LNCaP clone FGC (cell line): Measurements from ENCODE around the gene SPACDR.
"Not testable (repeated sequence)": the region's sequence is repeated elsewhere in the genome, so short reads cannot be mapped to it uniquely, and the experiment has no call there.

Experiments used
- DNase-seq: peaks from one replicate; pipeline ENCODE4 v3.0.0-alpha.2; 2011; ENCODE audit warnings: low read depth
- H3K4me3 ChIP-seq: 2 replicates; pipeline ENCODE4 v1.5.1; 2011; ENCODE audit warnings: mild to moderate bottlenecking, low read depth, low read length, control low read depth
- TF ChIP-seq, protein P1 (sequence below): IDR thresholded peaks from 2 replicates; pipeline ENCODE4 v1.5.1; 2012; ENCODE audit warnings: mild to moderate bottlenecking; ENCODE audit not compliant: control insufficient read depth, insufficient read depth; ENCODE audit errors: extremely low read depth

Gene SPACDR

DNA sequence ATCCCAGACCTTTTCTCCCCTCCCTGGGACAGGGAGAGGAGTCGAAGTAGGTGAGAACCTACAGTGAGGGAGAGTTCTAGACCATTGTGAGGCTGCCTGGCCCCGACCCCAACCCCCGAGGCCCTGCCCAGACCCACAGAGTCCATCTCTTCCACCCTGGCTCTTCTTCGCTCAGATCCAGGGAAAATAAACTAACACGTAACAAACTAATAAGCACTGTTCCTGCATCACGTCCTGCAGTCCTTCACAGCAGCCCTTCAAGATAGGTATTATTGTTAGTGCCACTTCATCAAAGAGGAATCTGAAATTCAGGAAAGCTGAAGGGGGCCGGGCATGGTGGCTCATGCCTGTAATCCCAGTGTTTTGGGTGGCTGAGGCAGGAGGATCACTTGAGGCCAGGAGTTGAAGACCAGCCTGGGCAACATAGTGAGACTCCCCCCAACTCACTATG, at the start of gene SPACDR:
Gene SPACDR (minus strand): TSS at position 51 of the 451 bp plus-strand sequence. CDS start 235 bp downstream, outside the sequence.
- TF ChIP-seq, protein P1, sequence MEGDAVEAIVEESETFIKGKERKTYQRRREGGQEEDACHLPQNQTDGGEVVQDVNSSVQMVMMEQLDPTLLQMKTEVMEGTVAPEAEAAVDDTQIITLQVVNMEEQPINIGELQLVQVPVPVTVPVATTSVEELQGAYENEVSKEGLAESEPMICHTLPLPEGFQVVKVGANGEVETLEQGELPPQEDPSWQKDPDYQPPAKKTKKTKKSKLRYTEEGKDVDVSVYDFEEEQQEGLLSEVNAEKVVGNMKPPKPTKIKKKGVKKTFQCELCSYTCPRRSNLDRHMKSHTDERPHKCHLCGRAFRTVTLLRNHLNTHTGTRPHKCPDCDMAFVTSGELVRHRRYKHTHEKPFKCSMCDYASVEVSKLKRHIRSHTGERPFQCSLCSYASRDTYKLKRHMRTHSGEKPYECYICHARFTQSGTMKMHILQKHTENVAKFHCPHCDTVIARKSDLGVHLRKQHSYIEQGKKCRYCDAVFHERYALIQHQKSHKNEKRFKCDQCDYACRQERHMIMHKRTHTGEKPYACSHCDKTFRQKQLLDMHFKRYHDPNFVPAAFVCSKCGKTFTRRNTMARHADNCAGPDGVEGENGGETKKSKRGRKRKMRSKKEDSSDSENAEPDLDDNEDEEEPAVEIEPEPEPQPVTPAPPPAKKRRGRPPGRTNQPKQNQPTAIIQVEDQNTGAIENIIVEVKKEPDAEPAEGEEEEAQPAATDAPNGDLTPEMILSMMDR = no peak
- DNase-seq = no peak

DNA sequence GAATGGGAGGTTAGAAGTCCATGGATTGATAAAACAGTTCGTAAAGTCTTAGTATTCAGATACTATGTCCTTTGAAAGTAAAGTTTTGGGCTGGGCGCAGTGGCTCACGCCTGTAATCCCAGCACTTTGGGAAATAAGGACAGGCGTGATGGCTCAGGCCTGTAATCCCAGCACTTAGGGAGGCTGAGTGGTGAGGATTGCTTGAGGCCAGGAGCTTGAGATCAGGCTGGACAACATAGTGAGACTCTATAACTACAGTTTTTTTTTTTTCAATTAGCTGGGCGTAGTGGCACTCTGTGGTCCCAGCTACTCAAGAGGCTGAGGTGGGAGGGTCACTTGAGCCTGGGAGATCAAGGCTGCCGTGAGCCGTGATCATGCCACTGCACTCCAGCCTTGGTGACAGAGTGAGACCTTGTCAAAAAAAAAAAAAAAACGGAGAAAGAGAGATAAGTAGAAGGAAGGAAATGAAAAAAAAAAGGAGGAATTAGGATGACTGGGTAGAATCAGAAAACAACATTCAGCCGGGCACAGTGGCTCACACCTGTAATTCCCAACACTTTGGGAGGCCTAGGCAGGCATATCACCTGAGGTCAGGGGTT, 49.3 kb upstream of the SPACDR start:
- no peak for DNase-seq
- TF ChIP-seq, protein P1 = no peak
- no peak overlapping the region for H3K4me3 ChIP-seq

More for the DNA sequence above, at the start of gene SPACDR:
- no peak within 1 kb of the TSS for H3K4me3 ChIP-seq

DNA sequence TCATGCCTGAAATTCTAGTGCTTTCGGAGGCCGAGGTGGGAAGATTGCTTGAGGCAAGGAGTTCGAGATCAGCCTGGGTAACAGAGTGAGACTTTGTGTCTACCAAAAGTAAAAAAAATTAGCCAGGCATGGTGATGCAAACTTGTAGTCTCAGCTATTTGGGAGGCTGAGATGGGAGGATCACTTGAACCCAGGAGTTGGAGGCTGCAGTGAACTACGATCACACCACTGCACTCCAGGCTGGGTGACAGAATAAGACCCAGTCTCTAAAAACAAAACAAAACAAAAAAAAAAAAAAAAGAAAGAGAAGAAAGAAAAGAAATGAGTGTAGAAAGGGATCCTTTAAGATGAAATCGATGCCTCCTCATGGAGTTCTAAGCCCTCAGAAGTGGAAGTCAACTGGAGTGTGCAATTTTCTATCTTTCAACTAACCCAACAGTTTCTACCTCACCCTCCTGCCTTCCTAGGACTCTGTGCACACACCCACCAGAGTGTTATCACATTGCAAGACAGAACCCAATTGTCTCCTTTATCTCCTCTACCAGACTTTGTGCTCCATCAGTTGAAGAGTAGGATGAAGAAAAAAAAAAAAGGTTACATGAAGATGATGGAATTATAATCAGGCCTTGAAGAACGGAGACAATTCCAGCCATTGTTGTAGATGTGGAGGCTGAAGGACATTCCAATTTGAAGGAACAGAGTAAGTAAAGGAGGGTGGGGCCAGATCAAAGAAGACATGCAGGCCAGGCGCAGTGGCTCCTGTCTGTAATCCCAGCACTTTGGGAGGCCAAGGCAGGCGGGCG, 46.6 kb upstream of the SPACDR start:
- DNase-seq = no peak
- TF ChIP-seq, protein P1 = no peak
- H3K4me3 ChIP-seq = no peak overlapping the region

DNA sequence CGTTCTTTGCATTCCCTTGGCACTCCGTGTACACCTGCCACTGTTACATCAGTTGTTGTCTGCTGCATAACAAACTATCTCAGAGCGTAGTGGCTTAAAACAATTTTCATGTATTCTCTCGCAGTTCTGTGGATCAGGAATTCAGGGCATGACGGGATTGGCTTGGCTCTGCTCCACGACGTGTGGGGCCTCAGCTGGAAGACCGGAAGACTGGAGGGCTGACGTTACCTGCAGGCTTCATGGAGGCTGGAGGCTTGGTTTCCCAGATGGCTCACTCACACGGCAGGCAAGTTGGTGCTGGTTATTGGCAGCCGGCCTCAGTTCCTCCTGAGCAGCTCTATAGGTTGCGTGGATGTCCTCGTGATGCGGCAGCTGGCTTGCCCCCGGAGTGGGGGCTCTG, 45.2 kb upstream of the SPACDR start:
- no peak for DNase-seq
- no peak overlapping the region for H3K4me3 ChIP-seq
- TF ChIP-seq, protein P1 = no peak

- no peak for DNase-seq
These were observed 42.4 kb upstream of the SPACDR start for GRCh38 chr7:100506356-100506923.

DNA sequence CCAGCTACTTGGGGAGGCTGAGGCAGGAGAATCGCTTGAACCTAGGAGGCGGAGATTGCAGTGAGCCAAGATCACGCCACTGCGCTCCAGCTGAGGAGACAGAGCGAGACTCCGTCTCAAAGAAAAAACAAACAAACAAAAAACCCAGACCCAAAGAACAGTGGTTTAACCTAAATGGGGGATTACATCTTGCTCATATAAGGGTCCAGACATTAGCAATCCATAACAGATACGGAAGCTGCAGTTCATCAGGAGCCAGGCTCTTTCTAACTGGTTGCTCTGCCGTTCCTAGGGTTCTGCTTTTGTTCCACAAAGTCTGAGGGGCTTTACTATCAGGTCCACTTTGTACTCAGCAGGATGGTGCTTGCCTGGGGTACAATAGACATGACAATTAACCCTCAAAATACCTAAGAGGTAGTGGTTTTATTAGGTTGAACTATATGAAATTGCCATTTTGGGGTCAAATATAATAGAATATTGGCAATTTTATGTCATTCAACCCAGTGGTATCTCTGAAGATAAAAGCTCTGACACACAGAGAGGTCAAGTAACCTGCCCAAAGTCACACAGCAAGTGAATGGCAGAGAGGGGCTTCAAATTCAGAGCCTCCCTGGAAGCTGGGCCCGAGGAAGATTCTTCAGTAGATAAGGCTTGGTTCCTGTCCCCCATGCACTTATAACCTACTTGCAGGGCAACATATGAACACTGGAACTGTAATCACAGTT, 41.0 kb upstream of the SPACDR start:
- TF ChIP-seq, protein P1 = no peak
- no peak overlapping the region for H3K4me3 ChIP-seq
- DNase-seq = no peak

More at GRCh38 chr7:100506356-100506923, 42.4 kb upstream of the SPACDR start:
- no peak overlapping the region for H3K4me3 ChIP-seq
- TF ChIP-seq, protein P1 = no peak

DNA sequence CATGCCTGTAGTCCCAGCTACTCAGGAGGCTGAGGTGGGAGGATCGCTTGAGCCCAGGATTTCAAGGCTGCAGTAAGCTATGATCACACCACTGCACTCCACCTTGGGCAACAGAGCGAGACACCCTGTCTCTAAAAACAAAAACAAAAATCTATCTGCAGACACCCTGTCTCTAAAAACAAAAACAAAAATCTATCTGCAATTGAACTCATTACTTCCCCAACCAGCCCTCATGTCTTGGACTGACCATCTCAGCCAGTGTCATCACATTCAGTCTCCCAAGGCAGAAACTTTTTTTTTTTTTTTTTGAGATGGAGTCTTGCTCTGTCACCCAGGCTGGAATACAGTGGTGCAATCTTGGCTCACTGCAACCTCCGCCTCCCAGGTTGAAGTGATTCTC, 40.0 kb upstream of the SPACDR start:
- not testable (repeated sequence) for H3K4me3 ChIP-seq, DNase-seq

GRCh38 chr7:100500743-100501142, 36.7 kb upstream of the SPACDR start:
- not testable (repeated sequence) for H3K4me3 ChIP-seq, DNase-seq
